Measurements from ENCODE around the gene LANCL2. TPM values are rescaled to one million over a fixed set of nuclear protein-coding genes. Genes with fewer than 3 reads are reported as not detected.

Gene LANCL2
- total and polyA plus RNA-seq, 9 of the 15 experiments (the other 6 are each of a cell fraction or from before 2014, with no cell fraction given) = 5.3 to 18.5 (median 13.5) TPM

GRCh38 chr7:55464422-55464821, 99.3 kb downstream of the LANCL2 start:
- 77% methylated on average over 2 of the region's 2 CpGs for whole genome bisulfite sequencing (ENCODE audit: insufficient coverage, low coverage, missing lambda C conversion rate)
- CTCF ChIA-PET (ENCODE audit: low intra/inter-chr PET ratio) = no interaction called here
- H3K9me3 ChIP-seq (replicated peaks; ENCODE audit: control insufficient read depth, insufficient read depth, low read depth, low read length) = peaks cover 2% of the 10 kb centered on the region
- DNase-seq (ENCODE audit: extremely low read depth in 1 of 4, low spot score in 3 of 4) (no peak), FAIRE-seq (no peak), ATAC-seq (no peak)
- H3K79me2 ChIP-seq (ENCODE audit: control insufficient read depth, insufficient read depth, low read length) = no peaks in the 10 kb centered on the region
- H3K4me1 ChIP-seq (replicated peaks in 1 of 2; ENCODE audit: control insufficient read depth in 2 of 2, insufficient read depth in 2 of 2, low read length in 2 of 2) = no peaks in the 10 kb centered on the region
- no peak overlapping the region for H2AFZ ChIP-seq (ENCODE audit: low read depth, low read length)
- POLR2A ChIA-PET = no interaction called here
- BruUV-seq (replicated peaks) = no TSS peak
- H3K9me1 ChIP-seq (ENCODE audit: control insufficient read depth, insufficient read depth, low read length) = no peaks in the 10 kb centered on the region
- no peak overlapping the region for H3K9ac ChIP-seq (ENCODE audit: insufficient read depth in 1 of 2, low read depth in 2 of 2, low read length in 2 of 2)
- TF ChIP-seq JUN (IDR thresholded peaks at IDR 0.05; ENCODE audit: borderline replicate concordance, low read depth, low read length) (no peak), JUN (CRISPR knock-in tag; IDR thresholded peaks at IDR 0.05; ENCODE audit: borderline replicate concordance) (no peak), RNF2 (IDR thresholded peaks at IDR 0.05) (no peak), ZNF316 (IDR thresholded peaks at IDR 0.05) (no peak), ZNF511 (CRISPR knock-in tag; IDR thresholded peaks at IDR 0.05) (no peak), THRA (IDR thresholded peaks at IDR 0.05) (no peak)
- no peak overlapping the region for H3K4me2 ChIP-seq (ENCODE audit: insufficient read depth, low read length)
- intact Hi-C loops (cut with micrococcal nuclease) = no loop called here
- no peaks in the 10 kb centered on the region for H3K36me3 ChIP-seq (ENCODE audit: control insufficient read depth, insufficient read depth, low read length)
- H3K27ac ChIP-seq (ENCODE audit: extremely low read depth, low read depth, low read length) = no peak overlapping the region
- in situ Hi-C loops (cut with MboI) = no loop called here
- no peak overlapping the region for H3K4me3 ChIP-seq
- H4K20me1 ChIP-seq (replicated peaks; ENCODE audit: control insufficient read depth, insufficient read depth, low read length) = no peaks in the 10 kb centered on the region
- H3K27me3 ChIP-seq (ENCODE audit: control insufficient read depth in 2 of 2, insufficient read depth in 2 of 2, low read length in 2 of 2) = no peaks in the 10 kb centered on the region
